IPS DF 6.9 (cell line): ENCODE measurements around the gene ADPRHL1.

Experiments
- DNase-seq: peaks from one replicate; pipeline ENCODE4 v3.0.0-alpha.2; 2013; ENCODE audit warnings: low read depth, low spot score
- H3K27ac ChIP-seq: one replicate; pipeline ENCODE4 v1.5.1; 2013; ENCODE audit warnings: low read length, control low read depth
- H3K27me3 ChIP-seq: 2 replicates; pipeline ENCODE4 v1.6.1; 2013; ENCODE audit warnings: mild to moderate bottlenecking, low read length; ENCODE audit not compliant: control insufficient read depth, insufficient read depth
- H3K36me3 ChIP-seq: 2 replicates; pipeline ENCODE4 v1.6.1; 2013; ENCODE audit warnings: low read length; ENCODE audit not compliant: control insufficient read depth, insufficient read depth
- H3K4me1 ChIP-seq: 2 replicates; pipeline ENCODE4 v1.6.1; 2013; ENCODE audit warnings: low read length; ENCODE audit not compliant: control insufficient read depth, insufficient read depth
- H3K4me3 ChIP-seq: 2 replicates; pipeline ENCODE4 v1.5.1; 2013; ENCODE audit warnings: mild to moderate bottlenecking, low read length
- H3K9me3 ChIP-seq: 2 replicates; pipeline ENCODE4 v1.6.1; 2013; ENCODE audit warnings: low read length, inconsistent platforms; ENCODE audit not compliant: control insufficient read depth, insufficient read depth
- WGBS: extraction: QIAGEN DNeasy Blood & Tissue Kit; methylation state at CpG from one replicate; pipeline ENCODE4 v1.1.7; 2013; ENCODE audit warnings: mixed read lengths, missing lambda C conversion rate; ENCODE audit not compliant: insufficient read length, insufficient coverage; 5-methylcytosine and 5-hydroxymethylcytosine counted together

The ADPRHL1 gene

DNA sequence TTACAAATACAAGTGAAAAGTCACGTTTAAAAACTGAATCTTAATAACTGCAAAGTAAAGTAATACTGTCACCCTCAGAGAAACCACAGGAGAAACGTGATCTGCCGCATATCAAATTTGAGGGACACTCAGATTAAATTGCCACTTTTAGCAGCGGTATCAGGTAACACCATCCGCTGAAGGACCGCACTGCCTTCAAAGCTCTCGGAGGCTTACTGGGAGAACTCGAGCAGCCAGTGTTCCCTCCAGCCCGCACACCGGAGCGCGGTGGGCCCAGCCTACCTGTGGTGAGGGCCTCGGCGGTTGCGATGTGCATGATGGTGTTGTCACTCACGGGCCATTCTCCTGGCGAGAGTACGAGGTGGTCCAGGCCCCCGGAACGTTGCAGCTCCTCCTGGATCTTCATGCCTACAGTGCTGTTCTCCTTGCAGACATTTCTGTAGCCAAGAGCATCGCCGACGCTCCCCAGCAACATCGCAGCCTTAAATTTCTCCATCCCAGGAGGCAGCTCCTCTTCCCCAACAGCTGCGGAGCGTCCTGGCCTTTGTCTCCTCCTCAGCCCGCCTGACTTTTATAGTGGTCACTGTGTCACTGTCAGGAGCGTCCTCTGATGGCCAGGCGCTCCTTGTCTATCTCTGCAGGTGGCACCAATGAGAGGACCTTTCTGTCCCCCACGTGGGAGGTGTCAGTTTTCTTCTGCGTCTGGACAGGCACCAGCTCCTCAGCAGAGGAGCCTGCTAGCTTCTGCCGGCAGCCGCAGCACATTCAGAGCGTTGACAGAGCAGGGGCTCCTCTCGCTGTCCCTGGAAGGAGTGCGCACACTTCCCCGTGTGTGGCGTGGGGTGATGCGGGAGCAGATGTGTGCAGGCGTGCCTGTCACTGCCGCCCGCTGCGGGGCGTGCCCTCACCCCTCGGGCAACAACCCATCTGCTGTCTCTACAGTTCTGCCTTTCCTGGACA, at the start of gene ADPRHL1:
TSS of gene ADPRHL1 (minus strand) at position 547 of the 960 bp plus-strand sequence. CDS start at position 496, 51 bp downstream.
- Histone ChIP-seq H3K4me3 (no peak within 1 kb of the TSS), H3K27me3 (no peaks in the 10 kb centered on the region), H3K4me1 (no peaks in the 10 kb centered on the region; the same call in 1 of the 2 replicates), H3K9me3 (no peaks in the 10 kb centered on the region), H3K27ac (no peak within 1 kb of the TSS), H3K36me3 (peaks cover 15% of the 10 kb centered on the region)
- no peak for DNase-seq
- WGBS, result no CpG with 5 or more reads among the region's 45 CpGs

DNA sequence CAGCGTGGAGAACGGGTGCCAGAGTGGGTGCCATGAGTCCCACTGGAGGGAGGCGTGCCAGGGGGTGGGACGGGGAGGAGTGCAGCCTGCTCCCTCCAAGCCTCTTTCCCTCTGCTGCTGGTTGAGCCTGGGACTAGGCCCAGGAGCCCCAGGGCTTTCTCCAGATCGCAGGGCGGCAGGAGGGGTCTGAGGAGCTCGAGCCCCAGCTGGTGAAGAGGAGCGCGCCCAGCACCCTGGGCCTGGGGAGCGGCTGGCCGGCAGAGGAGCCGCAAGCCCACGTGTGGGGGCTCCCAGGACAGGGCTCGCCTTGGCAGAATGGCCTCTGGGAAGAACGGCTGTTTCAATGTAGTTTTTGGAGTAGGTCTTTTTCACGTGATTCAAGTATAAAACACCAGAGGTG, 49.4 kb upstream of the ADPRHL1 start:
- Histone ChIP-seq H3K36me3 (peaks cover 24% of the 10 kb centered on the region), H3K27me3 (no peaks in the 10 kb centered on the region), H3K4me1 (no peaks in the 10 kb centered on the region), H3K4me3 (no peak overlapping the region), H3K27ac (no peak overlapping the region), H3K9me3 (no peaks in the 10 kb centered on the region)
- WGBS, result no CpG with 5 or more reads among the region's 16 CpGs
- no peak for DNase-seq

DNA sequence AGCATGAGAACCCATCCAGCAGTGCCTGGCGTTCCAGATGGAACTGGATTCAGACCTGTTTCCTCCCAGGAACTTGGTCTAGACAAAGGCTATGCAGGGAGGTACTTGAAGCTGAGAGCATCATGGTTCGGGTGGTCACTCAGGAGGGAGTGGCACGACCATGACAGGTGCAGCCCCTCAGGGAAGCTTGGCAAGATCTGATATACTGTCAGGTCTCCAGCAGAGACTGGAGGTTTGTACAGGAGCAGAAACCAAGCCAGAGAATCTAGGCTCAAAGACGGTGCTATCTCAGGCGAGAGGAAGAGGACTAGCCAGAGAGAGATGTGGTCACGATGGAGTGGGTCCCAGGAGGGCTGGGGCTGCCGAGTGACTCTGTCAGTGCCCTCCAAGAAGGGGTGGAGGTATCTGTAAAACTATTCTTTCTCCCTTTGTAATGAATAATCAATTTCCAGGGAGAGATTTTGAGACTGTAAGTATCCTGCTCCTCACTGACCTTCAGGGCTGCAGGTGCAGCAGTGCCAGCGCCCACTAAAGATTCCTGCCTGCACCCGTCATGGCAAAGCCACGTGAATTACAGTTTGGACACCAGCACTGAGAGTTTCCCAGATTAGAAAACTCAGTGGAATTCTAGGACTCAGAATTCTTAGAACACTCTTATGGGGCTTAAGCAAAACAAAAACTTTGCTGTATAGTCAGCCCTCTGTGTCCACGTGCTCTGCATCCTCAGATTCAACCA, 47.4 kb upstream of the ADPRHL1 start:
- Histone ChIP-seq H3K27ac (no peak overlapping the region), H3K9me3 (no peaks in the 10 kb centered on the region), H3K27me3 (no peaks in the 10 kb centered on the region), H3K4me3 (no peak overlapping the region), H3K36me3 (peaks cover 30% of the 10 kb centered on the region), H3K4me1 (no peaks in the 10 kb centered on the region)
- DNase-seq, result no peak
- WGBS, result no CpG with 5 or more reads among the region's 11 CpGs

DNA sequence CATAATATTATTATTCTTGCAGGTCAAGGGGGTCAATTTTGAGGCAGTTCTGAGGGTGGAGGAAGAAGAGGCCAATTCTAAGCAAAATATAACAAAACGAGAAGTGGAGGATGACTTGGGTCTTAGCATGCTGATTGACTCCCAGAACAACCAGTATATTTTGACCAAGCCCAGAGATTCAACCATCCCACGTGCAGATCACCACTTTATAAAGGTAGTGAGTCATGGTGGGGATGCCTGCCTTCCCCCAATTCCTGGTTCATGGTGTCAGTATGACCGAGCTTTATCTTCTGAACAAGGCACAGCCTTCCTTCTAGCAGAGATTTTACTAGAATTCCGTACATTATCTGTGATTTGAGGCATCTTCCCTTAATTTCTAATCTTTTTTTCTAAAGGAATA, 46.6 kb upstream of the ADPRHL1 start:
- no peak overlapping the region for H3K4me3 ChIP-seq
- peaks cover 30% of the 10 kb centered on the region for H3K36me3 ChIP-seq
- H3K4me1 ChIP-seq, result peaks cover 2% of the 10 kb centered on the region; the same call in 1 of the 2 replicates
- no peaks in the 10 kb centered on the region for H3K27me3 ChIP-seq
- no CpG with 5 or more reads among the region's 4 CpGs for WGBS
- H3K27ac ChIP-seq, result no peak overlapping the region
- no peaks in the 10 kb centered on the region for H3K9me3 ChIP-seq
- no peak for DNase-seq

DNA sequence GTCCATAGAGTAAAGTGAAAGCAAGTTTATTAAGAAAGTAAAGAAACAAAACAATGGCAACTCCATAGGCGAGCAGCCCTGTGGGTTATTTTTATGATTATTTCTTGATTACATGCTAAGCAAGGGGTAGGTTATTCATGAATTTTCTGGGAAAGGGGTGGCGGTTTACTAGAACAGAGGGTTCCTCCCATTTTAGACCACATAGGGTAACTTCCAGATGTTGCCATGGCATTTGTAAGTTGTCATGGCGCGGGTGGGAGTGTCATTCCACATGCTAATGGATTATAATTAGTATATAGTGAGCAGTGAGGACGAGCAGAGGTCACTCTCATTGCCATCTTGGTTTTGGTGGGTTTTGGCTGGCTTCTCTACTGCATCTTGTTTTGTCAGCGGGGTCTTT, 45.6 kb upstream of the ADPRHL1 start:
- H3K27me3 ChIP-seq, result no peaks in the 10 kb centered on the region
- H3K27ac ChIP-seq, result no peak overlapping the region
- peaks cover 28% of the 10 kb centered on the region for H3K36me3 ChIP-seq
- no peaks in the 10 kb centered on the region for H3K9me3 ChIP-seq
- no peak overlapping the region for H3K4me3 ChIP-seq
- WGBS, result no CpG with 5 or more reads among the region's 6 CpGs
- peaks cover 2% of the 10 kb centered on the region; the same call in 1 of the 2 replicates for H3K4me1 ChIP-seq
- DNase-seq, result no peak

DNA sequence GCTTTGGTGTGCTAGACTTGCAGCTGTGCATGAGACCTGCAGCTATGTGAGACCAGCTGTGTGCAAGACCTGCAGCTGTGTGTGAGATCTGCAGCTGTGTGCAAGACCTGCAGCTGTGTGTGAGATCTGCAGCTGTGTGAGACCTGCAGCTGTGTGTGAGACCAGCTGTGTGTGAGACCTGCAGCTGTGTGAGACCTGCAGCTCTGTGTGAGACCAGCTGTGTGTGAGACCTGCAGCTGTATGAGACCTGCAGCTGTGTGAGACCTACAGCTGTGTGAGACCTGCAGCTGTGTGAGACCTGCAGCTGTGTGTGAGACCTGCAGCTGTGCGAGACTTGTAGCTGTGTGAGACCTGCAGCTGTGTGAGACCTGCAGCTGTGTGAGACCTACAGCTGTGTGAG, 43.9 kb upstream of the ADPRHL1 start:
- Histone ChIP-seq H3K36me3 (peaks cover 22% of the 10 kb centered on the region; the same call in 1 of the 2 replicates), H3K4me1 (peaks cover 2% of the 10 kb centered on the region; the same call in 1 of the 2 replicates), H3K4me3 (no peak overlapping the region), H3K27me3 (no peaks in the 10 kb centered on the region), H3K9me3 (no peaks in the 10 kb centered on the region), H3K27ac (no peak overlapping the region)
- no CpG with 5 or more reads among the region's 1 CpG for WGBS
- DNase-seq, result no peak

DNA sequence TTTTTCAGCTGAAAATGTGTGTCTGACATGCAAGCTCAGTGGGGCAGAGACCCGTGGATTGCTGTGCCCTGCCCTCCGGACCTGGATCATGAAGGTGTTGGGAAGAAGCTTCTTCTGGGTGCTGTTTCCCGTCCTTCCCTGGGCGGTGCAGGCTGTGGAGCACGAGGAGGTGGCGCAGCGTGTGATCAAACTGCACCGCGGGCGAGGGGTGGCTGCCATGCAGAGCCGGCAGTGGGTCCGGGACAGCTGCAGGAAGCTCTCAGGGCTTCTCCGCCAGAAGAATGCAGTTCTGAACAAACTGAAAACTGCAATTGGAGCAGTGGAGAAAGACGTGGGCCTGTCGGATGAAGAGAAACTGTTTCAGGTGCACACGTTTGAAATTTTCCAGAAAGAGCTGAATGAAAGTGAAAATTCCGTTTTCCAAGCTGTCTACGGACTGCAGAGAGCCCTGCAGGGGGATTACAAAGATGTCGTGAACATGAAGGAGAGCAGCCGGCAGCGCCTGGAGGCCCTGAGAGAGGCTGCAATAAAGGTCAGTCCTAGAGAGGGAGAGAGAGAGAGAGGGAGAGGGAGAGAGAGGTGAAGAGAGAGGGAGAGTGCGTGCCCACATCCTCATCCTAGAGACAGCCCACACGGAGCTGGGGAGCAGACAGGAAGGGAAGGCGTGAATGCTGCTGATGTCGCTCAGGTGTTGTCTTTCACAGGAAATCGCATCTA, 42.4 kb upstream of the ADPRHL1 start:
- Histone ChIP-seq H3K4me1 (peaks cover 2% of the 10 kb centered on the region; the same call in 1 of the 2 replicates), H3K27ac (no peak overlapping the region), H3K36me3 (peaks cover 16% of the 10 kb centered on the region; the same call in 1 of the 2 replicates), H3K4me3 (no peak overlapping the region; the same call in 1 of the 2 replicates), H3K27me3 (no peaks in the 10 kb centered on the region), H3K9me3 (no peaks in the 10 kb centered on the region)
- DNase-seq, result peak; percentile 16
- no CpG with 5 or more reads among the region's 26 CpGs for WGBS

DNA sequence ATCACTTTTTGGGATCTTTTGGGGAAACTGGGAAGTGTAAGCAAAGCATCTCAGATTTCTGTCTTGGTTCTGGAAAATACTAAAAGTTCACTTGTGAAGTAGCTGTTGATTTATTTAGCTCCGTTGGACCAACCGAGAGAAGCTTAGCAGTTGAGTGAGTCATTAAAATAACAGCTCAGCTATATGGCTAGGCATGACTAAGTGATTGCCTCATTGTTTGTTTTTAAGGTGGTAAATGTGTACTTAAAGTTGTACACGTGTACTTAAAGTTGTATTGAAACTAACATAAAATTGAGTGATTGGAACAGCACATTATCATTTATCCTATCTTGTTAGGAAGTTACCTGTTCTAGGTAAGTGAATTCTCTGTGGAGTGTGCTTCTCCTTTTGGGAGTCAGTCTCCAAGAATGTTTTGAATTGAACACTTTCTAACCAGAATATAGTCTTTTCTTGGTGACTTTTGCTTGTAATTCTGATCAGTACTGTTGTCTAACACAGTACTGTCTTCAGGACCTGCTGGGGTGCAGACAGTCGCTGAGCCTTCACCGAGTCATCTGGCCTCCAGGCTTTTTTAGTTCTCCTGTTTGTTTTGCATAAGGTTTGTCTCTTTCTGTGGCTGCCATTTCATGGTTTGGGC, 40.1 kb upstream of the ADPRHL1 start:
- peaks cover 2% of the 10 kb centered on the region; the same call in 1 of the 2 replicates for H3K4me1 ChIP-seq
- DNase-seq, result no peak
- H3K4me3 ChIP-seq, result no peak overlapping the region
- no peaks in the 10 kb centered on the region for H3K9me3 ChIP-seq
- H3K27ac ChIP-seq, result no peak overlapping the region
- peaks cover 7% of the 10 kb centered on the region; the same call in 1 of the 2 replicates for H3K36me3 ChIP-seq
- H3K27me3 ChIP-seq, result no peaks in the 10 kb centered on the region
- no CpG with 5 or more reads among the region's 5 CpGs for WGBS

DNA sequence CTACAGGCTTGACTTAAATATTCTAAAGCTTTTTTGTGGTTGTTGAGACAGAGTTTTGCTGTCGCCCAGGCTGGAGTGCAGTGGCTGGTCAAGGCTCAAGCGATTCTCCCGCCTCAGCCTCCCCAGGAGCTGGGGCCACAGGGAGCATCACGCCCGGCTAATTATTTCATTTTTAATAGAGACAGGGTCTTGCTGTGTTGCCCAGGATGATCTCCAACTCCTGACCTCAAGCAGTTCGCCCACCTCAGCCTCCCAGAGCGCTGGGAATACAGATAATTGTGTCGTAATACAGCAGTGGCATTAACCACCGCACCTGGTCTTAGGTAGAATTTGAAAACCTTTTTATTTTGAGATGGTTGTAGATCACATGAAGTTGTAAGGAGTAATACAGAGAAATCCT, 38.7 kb upstream of the ADPRHL1 start:
- no peaks in the 10 kb centered on the region for H3K27me3 ChIP-seq
- peaks cover 2% of the 10 kb centered on the region; the same call in 1 of the 2 replicates for H3K36me3 ChIP-seq
- H3K4me3 ChIP-seq, result peak overlapping the region; percentile 2; the same call in 1 of the 2 replicates
- peaks cover 2% of the 10 kb centered on the region for H3K4me1 ChIP-seq
- no peaks in the 10 kb centered on the region for H3K9me3 ChIP-seq
- no CpG with 5 or more reads among the region's 9 CpGs for WGBS
- no peak for DNase-seq
- no peak overlapping the region for H3K27ac ChIP-seq
